Large intestine (tissue), 3 donors: ENCODE data around the gene KBTBD13. TPM values are rescaled to one million over a fixed set of nuclear protein-coding genes. Genes with fewer than 3 reads are reported as not detected.
A peak's percentile ranks its signal among the peaks of the same experiment; 100 is the strongest.

Source experiments
- DNase-seq, 2 donors: peaks; one replicate each; pipeline versions ENCODE4 v3.0.0 to v3.0.0-alpha.2; 2013
- H3K27ac ChIP-seq: one replicate; pipeline ENCODE4 v1.5.1; 2013; ENCODE audit warnings: low read length
- H3K27me3 ChIP-seq: 2 replicates; pipeline ENCODE4 v1.6.1; 2013; ENCODE audit warnings: low read length; ENCODE audit not compliant: control insufficient read depth, insufficient read depth
- H3K36me3 ChIP-seq: 2 replicates; pipeline ENCODE4 v1.6.1; 2013; ENCODE audit warnings: low read length; ENCODE audit not compliant: control insufficient read depth, insufficient read depth
- H3K4me1 ChIP-seq: one replicate; pipeline ENCODE4 v1.6.1; 2013; ENCODE audit warnings: low read length; ENCODE audit not compliant: control insufficient read depth, insufficient read depth
- H3K4me3 ChIP-seq: one replicate; pipeline ENCODE4 v1.5.1; 2013; ENCODE audit warnings: low read length
- H3K9me3 ChIP-seq: one replicate; pipeline ENCODE4 v1.6.1; 2013; ENCODE audit warnings: mild to moderate bottlenecking, low read depth, low read length, moderate library complexity; ENCODE audit not compliant: control insufficient read depth
- WGBS: methylation state at CpG from one replicate; pipeline ENCODE4 v1.1.5; 2013; ENCODE audit warnings: low lambda C conversion rate; ENCODE audit not compliant: insufficient coverage; 5-methylcytosine and 5-hydroxymethylcytosine counted together
- polyA plus RNA-seq: library from polyadenylated mRNA; unstranded; fragments of 120-200 nt; gene quantifications from one replicate; pipeline ENCODE4 v1.2.1, GENCODE V29; 2013

The KBTBD13 gene
- polyA plus RNA-seq, 1 donor = 0.04 TPM

DNA sequence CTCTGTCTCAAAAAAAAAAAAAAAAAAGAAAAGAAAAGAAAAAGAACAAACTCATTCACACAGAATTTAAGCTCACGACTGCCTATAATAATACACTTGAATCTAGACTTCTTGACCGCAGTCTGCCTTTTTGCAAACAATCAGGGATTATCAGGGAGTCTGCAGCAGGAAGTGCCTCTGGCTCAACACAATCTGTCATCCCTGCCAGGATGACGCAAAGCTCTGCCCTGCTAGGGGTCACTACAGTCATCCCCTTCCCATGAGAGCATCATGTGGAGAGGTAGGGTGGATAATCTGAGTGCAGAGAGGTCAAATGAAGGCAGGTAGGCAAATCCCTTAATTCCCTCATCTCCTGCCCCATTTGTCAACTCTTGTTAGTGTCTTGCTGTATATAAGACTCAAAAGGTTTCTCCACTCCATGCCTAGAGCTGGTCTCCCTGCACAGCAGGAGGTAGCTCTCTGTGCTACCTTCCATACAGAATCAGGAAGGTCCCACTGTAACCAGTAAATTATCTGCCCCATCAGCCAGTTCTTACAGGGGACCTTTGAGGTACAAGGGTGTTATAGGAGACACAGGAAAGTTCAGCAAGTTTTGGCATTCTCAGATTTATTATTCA is 34.2 kb downstream of the KBTBD13 start:
- H3K4me1 ChIP-seq = no peaks in the 10 kb centered on the region
- DNase-seq = peak in 1 of 2 donors; percentile 13
- no peaks in the 10 kb centered on the region for H3K27me3 ChIP-seq
- no CpG with 5 or more reads among the region's 3 CpGs for WGBS
- H3K27ac ChIP-seq = no peak overlapping the region
- no peaks in the 10 kb centered on the region for H3K9me3 ChIP-seq
- H3K4me3 ChIP-seq = no peak overlapping the region
- peaks cover 39% of the 10 kb centered on the region for H3K36me3 ChIP-seq

DNA sequence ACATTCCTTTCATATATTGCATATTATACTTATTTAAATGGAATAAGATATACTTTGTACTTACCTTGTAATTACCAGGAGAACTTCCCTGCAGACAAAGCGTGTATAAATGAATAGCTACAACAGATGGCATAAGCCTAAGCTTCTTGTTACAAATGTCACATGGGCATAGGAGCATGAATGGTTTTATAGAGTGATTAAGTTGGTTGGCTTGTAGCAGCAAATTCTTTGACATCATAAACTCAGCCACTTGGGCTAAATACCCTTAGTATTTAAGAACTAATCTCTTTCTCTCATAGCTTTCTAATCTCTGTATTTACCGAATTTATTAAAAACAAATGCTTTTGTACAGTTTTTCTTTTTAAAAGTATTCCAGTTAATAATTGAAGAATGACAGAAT is 38.5 kb downstream of the KBTBD13 start, which contains the start of gene UBAP1L:
Gene UBAP1L, minus strand, starts transcription at position 115 of the 400 bp plus-strand sequence. CDS start 8,985 bp downstream, outside the sequence.
- no peaks in the 10 kb centered on the region for H3K9me3 ChIP-seq
- H3K36me3 ChIP-seq = peaks cover 64% of the 10 kb centered on the region
- DNase-seq = no peak
- H3K27ac ChIP-seq = no peak within 1 kb of the TSS
- H3K4me1 ChIP-seq = no peaks in the 10 kb centered on the region
- no peak within 1 kb of the TSS for H3K4me3 ChIP-seq
- 100% methylated on average over 2 of the region's 2 CpGs for WGBS
- H3K27me3 ChIP-seq = no peaks in the 10 kb centered on the region

DNA sequence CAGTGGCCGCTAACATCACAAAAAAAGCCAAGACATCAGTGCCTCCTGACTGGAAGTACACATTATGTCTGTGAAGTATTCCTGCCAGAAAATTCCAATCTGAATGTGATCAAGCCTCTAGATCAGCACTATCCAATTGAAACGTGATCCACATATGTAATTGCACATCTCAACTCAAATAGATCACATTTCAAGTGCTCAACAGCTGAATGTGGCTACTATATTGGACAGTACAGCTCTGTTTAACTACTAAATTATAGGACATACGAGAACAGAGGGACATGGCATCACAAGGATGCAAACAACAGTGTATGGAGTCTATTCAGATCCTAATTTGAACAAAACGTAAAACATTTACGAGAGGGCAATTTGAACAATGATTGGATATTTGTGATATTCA is 39.0 kb downstream of the KBTBD13 start:
- WGBS = 83% methylated on average over 2 of the region's 5 CpGs
- Histone ChIP-seq H3K4me1 (no peaks in the 10 kb centered on the region), H3K27me3 (no peaks in the 10 kb centered on the region), H3K9me3 (no peaks in the 10 kb centered on the region), H3K36me3 (peaks cover 66% of the 10 kb centered on the region), H3K27ac (no peak overlapping the region), H3K4me3 (no peak overlapping the region)
- DNase-seq = no peak

Other genes starting within 250 kb of the KBTBD13 start
- 16.2 TPM for gene PLEKHO2, start 234.8 kb upstream of the KBTBD13 start, polyA plus RNA-seq
- 5.6 TPM for gene ANKDD1A, start 164.8 kb upstream of the KBTBD13 start, polyA plus RNA-seq
- 168 TPM for gene SPG21, start 86.8 kb upstream of the KBTBD13 start, polyA plus RNA-seq
- gene MTFMT, start 47.1 kb upstream of the KBTBD13 start, polyA plus RNA-seq = 14.4 TPM
- gene SLC51B, start 31.4 kb upstream of the KBTBD13 start, polyA plus RNA-seq = 20.2 TPM
- 3.6 TPM for gene RASL12, start 8.8 kb upstream of the KBTBD13 start, polyA plus RNA-seq
- 4.9 TPM for gene UBAP1L, start 38.5 kb downstream of the KBTBD13 start, polyA plus RNA-seq
- 21.0 TPM for gene PDCD7, start 57.1 kb downstream of the KBTBD13 start, polyA plus RNA-seq
- gene CLPX, start 108.6 kb downstream of the KBTBD13 start, polyA plus RNA-seq = 50.0 TPM
- gene CILP, start 134.7 kb downstream of the KBTBD13 start, polyA plus RNA-seq = 2.8 TPM
- gene PARP16, start 210.1 kb downstream of the KBTBD13 start, polyA plus RNA-seq = 14.0 TPM
- gene RNU5A-1, start 219.3 kb downstream of the KBTBD13 start, polyA plus RNA-seq = not detected
- gene RNU5B-1, start 227.9 kb downstream of the KBTBD13 start, polyA plus RNA-seq = not detected